Activated naive CD8-positive, alpha-beta T cell (primary cell): ENCODE measurements around the gene ROBO4.

ENCODE experiments used
- H3K27ac Mint-ChIP-seq: one replicate; pipeline ENCODE4 v1.8.0; 2021; ENCODE audit warnings: mixed read lengths
- H3K27me3 Mint-ChIP-seq: one replicate; pipeline ENCODE4 v1.8.0; 2021; ENCODE audit warnings: mixed read lengths
- H3K36me3 Mint-ChIP-seq: one replicate; pipeline ENCODE4 v1.8.0; 2021; ENCODE audit warnings: mixed read lengths
- H3K4me1 Mint-ChIP-seq: one replicate; pipeline ENCODE4 v1.8.0; 2021; ENCODE audit warnings: low read depth, mixed read lengths
- H3K4me3 Mint-ChIP-seq: one replicate; pipeline ENCODE4 v1.8.0; 2021; ENCODE audit warnings: mild to moderate bottlenecking, mixed read lengths
- H3K9me3 Mint-ChIP-seq: one replicate; pipeline ENCODE4 v1.8.0; 2021; ENCODE audit warnings: low read depth, mixed read lengths

The ROBO4 gene

DNA sequence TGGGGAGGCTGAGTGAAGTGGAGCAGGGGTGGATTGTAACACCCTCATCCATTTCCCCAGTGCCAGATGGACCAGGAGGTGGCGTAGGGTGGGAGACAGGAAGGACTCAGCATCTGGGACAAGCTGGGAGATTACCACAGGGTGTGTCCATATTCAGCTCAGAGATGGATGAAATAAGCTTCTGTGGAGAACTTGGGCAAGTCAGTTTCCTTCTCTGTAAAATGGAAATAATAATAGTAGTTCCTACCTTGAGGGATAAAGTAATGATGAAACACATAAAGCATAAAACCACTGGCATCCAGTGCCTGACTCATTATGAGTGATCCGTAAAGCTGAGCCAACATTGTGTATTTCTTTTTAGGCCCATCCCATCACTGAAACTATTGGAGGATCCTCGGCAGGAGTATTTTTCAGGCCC is 607 bp upstream of the ROBO4 start:
- Mint-ChIP-seq H3K4me1 (peaks cover 5% of the 10 kb centered on the region), H3K4me3 (no peak overlapping the region), H3K27ac (no peak overlapping the region), H3K9me3 (no peaks in the 10 kb centered on the region), H3K36me3 (no peaks in the 10 kb centered on the region), H3K27me3 (peaks cover 7% of the 10 kb centered on the region)

DNA sequence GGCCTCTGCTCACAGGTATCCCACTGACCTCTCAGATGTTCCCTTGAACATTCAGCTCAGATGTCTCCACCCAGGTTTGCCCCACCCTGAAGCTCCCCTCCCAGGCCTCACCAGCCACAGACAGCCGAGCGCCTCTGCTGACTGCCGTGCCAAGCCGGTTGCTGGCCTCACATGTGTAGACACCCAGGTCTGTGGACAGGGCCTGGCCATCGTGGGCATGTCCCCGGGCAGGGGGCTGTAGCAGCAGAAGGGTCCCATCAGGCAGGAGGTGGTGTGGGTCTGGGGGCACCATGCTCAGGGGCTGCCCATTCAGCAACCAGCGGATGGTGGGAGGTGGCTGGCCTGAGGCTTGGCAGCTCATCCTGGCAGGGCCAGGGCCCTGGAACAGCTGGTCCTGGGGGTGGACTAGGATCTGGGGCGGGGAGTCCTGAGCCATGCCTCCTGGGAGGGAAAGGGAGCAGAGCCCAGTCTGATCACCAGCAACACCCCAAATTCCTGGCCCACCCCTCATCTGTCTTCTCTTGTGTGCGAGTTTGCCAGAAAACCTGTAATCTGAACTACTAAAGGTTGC is 759 bp downstream of the ROBO4 start:
- Mint-ChIP-seq H3K27me3 (peaks cover 7% of the 10 kb centered on the region), H3K27ac (no peak overlapping the region), H3K4me3 (no peak overlapping the region), H3K36me3 (no peaks in the 10 kb centered on the region), H3K9me3 (no peaks in the 10 kb centered on the region), H3K4me1 (peaks cover 9% of the 10 kb centered on the region)

DNA sequence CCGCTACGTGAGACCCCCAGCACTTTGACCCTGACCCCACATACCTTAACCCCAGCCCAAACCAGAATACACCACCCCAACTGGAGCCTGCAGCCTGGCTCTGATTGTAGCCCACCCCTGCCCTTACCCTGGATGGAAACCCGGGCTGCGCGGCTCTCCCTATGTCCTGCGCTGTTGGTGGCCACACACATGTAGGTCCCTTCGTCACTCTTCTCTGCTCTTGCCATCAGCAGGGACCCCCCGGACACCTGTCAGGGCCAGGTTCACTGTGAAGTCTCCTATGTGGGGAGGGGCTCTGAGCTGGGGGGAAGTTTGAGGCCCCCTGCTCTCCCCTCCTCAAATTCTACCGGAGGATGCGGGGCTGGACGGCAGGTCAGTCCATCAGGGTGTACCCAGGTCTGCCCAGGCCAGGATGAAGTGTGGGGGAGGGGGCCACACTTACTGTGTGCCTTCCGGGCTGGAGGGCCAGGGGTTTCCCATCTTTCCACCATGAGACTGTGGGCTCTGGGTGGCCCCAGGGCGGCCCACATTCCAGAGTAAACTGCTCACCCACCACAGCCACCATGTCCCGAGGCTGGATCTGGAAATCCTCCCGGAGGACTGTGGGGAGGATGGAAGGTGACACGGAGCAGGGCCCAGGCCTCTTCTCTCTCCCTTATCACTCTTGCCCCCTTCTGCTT is 1.5 kb downstream of the ROBO4 start:
- no peaks in the 10 kb centered on the region for H3K36me3 Mint-ChIP-seq
- H3K27me3 Mint-ChIP-seq: peaks cover 5% of the 10 kb centered on the region
- H3K4me3 Mint-ChIP-seq: no peak overlapping the region
- H3K4me1 Mint-ChIP-seq: peaks cover 9% of the 10 kb centered on the region
- H3K27ac Mint-ChIP-seq: no peak overlapping the region
- H3K9me3 Mint-ChIP-seq: no peaks in the 10 kb centered on the region

DNA sequence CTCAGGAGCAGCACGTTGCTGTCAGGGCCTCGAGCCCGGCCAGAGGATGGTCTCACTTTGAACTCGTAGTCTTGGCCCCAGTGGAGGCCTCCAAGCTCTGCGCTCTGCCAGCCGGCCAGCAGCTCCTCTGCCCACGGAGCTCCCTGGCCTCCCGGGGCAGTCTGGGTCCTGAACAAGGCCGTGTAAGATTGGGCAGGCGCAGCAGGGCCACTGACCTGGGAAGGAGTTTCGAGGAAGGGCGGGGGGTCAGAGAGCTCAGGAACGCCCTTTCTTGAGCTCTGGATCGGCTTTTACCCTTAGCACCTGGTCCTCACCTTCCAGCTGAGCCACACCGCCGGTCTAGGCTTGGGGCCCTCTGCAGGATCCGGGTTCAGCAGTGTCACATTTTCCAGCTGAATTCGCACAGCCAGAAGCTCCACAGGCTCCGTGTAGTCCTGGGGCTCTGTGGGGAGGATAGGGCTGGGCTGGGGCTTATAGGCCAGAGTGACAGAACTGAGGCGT is 2.1 kb downstream of the ROBO4 start:
- Mint-ChIP-seq H3K9me3 (no peaks in the 10 kb centered on the region), H3K4me1 (peaks cover 9% of the 10 kb centered on the region), H3K36me3 (no peaks in the 10 kb centered on the region), H3K4me3 (no peak overlapping the region), H3K27ac (no peak overlapping the region), H3K27me3 (peaks cover 2% of the 10 kb centered on the region)

DNA sequence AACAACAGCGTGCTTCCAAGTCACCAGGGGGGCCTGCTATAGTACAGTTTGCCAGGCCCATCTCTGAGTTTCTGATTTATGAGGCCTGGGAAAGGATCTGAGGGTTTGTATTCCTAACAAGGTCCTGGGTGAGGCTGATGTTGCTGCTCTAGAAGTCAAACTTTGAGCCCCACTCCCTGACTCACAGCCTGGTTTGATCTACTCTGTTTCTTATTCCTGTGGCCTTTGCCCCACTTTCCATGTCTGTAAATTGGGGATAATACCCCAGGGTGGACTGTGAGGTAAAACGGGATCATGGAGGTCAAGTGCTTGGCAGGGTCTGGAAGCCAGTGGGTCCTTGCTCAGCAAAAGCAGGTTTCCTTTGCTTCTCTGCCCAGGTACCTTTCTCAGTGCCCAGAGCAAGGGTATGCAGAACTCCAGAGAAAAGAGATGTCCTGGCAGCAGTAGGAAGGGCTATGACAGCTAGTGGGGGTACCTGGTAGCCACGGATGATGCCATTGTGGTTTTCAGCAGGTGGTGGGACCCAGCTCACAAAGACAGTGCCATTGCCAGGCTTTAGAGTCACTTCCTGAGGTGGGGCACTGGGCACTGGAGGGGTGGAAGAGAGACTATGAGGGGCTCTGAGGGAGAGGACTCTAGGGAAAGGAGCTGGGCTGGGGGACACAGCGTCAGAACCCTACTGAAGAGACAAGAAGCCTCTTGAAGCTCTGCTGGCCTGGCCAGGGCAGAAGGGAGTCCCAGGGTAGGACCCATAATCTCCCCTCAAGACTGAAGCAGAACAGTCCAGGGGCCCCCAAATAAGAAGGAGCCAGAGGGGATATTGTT is 2.8 kb downstream of the ROBO4 start:
- no peak overlapping the region for H3K27ac Mint-ChIP-seq

DNA sequence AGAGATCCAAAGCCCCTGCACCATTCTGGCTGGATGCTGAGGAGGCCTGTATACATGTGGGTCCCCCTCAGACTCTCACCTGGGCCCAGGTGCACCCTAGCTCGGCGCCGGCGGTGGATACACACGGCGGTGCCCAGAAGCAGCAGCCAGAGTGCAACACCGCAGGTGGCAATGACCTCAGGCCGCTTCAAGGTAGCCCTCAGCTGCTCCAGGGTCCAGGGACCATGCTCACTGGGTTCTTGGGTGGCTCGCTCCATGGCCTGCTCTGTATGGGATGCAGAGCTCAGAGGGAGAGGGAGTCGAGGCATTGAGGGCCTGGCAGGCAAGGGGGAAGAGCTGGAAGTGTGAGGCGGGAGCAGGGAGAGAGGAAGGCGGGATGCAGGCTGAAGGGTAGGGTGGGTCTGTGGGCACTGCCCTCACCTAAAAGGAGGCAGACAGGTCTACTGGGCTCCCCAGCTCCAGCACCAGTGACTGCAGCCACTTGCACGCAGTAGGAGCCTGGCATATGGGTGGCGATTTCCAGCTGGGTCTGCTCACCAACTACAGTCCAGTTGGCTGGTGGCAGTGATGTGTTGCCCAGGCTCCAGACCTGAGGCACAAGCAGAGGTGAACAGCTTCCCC is 3.8 kb downstream of the ROBO4 start:
- Mint-ChIP-seq H3K36me3 (no peaks in the 10 kb centered on the region), H3K4me3 (no peak overlapping the region), H3K27me3 (no peaks in the 10 kb centered on the region), H3K4me1 (peaks cover 9% of the 10 kb centered on the region), H3K9me3 (no peaks in the 10 kb centered on the region), H3K27ac (no peak overlapping the region)

More for the DNA sequence above, 2.8 kb downstream of the ROBO4 start:
- no peak overlapping the region for H3K4me3 Mint-ChIP-seq
- no peaks in the 10 kb centered on the region for H3K36me3 Mint-ChIP-seq
- H3K27me3 Mint-ChIP-seq: peaks cover 2% of the 10 kb centered on the region
- H3K9me3 Mint-ChIP-seq: no peaks in the 10 kb centered on the region
- H3K4me1 Mint-ChIP-seq: peaks cover 9% of the 10 kb centered on the region

DNA sequence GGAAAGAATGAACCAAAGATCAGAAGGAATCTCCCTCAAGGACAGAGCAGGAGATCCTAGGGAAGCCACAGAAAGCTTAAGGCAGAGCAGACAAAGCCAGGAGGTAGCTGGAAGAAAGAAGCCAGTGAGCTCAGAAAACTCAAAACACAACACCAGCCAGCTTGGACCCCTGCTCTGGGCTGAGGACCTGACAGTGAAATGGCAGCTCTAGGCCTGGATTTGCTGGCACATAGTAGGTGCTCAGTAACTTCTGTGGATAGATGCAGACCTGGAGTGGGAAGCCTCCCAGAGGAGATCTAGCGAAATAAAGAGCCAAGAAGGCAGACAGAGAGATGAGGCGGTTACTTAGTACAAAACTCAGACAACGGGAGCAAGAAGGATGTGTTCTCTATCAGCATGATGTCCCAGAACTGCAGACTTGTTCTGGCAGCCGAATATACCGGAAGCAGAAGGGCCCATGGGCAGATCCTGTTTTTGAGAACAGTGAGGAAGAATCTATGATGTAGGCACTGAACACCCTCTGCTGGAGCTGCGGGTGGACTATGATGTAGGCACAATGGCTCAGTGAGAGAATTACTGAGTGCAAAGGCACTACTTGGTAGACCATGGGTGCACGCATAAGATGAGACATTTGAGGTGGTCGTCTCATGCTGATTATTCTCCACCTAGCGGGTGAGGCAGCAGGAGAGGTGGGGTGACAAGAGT is 4.8 kb downstream of the ROBO4 start:
- Mint-ChIP-seq H3K4me1 (peaks cover 7% of the 10 kb centered on the region), H3K36me3 (no peaks in the 10 kb centered on the region), H3K27me3 (peaks cover 2% of the 10 kb centered on the region), H3K9me3 (no peaks in the 10 kb centered on the region), H3K27ac (no peak overlapping the region), H3K4me3 (no peak overlapping the region)

DNA sequence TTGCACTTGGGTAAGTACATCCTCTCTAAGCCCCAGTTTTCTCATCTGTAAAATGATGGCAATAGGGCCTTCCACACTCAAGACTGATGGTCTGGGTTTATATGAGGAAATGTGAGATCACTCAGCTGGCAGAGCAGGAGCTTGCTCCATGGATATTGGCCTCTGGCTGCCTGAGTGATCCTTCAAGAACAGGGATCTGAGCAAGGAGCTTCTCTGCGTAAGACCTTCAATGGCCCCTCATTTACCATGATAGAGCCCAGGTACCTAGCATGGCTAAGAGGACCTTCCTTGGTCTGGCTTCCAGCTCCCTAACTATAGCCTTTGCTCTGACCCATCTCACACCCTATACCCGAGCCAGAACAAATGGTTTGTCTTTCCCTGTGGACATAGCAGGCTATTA is 5.5 kb downstream of the ROBO4 start:
- H3K36me3 Mint-ChIP-seq: no peaks in the 10 kb centered on the region
- H3K4me1 Mint-ChIP-seq: peaks cover 4% of the 10 kb centered on the region
- H3K27ac Mint-ChIP-seq: no peak overlapping the region
- no peaks in the 10 kb centered on the region for H3K9me3 Mint-ChIP-seq
- H3K27me3 Mint-ChIP-seq: peaks cover 2% of the 10 kb centered on the region
- no peak overlapping the region for H3K4me3 Mint-ChIP-seq

DNA sequence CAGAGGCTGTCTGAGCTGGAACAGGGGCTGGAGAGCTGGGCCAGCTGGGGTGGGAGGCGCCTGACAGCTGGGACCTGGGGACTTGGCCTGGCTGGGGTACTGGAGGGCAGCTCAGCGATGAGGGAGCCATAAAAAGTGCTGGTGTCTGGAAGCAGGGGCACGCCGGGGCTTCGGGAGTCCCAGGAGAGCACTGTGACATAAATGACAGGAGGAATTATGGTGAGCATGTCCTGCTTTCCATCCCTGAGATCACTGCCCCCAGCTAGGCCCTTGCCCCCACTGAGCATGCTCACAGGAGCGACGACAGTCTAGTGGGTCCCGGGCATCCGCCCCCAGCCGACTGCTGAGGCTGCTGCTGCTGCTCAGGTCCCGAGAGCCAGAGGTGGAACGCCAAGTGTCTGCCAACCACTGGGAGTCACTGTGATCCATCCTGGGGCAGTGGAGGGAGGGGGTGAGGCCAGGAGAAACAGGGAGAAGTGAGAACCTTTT is 6.2 kb downstream of the ROBO4 start:
- Mint-ChIP-seq H3K4me3 (no peak overlapping the region), H3K4me1 (peaks cover 4% of the 10 kb centered on the region), H3K9me3 (no peaks in the 10 kb centered on the region), H3K27me3 (peaks cover 2% of the 10 kb centered on the region), H3K36me3 (no peaks in the 10 kb centered on the region), H3K27ac (no peak overlapping the region)

DNA sequence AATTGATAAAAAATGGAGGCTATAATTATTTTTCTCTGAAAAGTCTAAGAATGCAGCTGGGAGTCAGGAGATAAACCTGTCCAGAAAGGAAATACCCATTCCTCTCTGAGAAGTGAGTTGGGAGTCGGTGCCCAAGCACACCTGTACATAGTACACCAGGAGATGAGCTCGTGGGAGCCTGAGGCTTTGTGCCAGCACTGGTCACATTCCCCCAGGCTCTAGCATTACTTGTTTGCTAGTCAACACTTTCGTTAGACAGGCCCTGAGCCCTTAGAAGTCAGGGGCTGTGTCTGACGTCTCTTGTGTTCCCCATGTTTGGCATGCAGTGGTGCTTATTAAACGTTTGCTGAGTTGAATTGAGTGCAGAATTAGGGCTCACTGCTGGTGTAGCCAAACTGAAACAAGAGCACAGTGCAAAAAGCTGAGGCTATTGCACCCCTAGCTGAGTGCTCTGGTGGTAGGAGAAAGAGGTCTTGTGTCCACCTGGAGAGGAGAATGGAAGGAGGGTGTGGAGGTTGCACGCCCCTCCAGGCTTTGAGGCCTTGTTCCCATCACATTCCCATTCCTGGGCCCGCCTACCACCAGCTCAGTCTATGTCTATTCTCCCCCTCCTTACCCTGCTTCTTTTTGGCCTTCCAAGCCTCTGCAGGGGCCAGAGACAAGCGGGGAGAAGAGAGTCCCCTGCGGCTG is 6.8 kb downstream of the ROBO4 start:
- Mint-ChIP-seq H3K36me3 (no peaks in the 10 kb centered on the region), H3K4me3 (no peak overlapping the region), H3K4me1 (peaks cover 4% of the 10 kb centered on the region), H3K9me3 (no peaks in the 10 kb centered on the region), H3K27me3 (peaks cover 5% of the 10 kb centered on the region), H3K27ac (no peak overlapping the region)

DNA sequence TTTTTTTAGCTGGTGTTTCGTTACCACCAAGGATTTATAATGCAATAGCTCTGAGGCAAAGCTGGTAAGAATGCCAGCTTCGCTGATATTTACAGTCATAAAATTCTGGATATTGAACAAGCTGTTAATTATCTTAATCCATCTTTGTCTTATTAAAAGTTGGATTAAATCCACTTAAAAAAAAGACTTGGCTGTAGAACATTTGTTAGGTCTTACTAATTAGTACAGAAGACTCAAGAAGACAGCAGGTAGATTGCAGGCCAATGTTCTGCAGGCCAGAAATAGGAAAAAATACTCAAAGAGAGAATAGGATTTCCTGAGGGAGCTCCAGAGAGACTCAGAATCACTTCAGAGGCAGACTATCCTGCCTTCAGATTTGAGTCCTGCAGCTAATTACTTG is 7.5 kb downstream of the ROBO4 start:
- peaks cover 4% of the 10 kb centered on the region for H3K4me1 Mint-ChIP-seq
- no peak overlapping the region for H3K27ac Mint-ChIP-seq
- no peak overlapping the region for H3K4me3 Mint-ChIP-seq
- no peaks in the 10 kb centered on the region for H3K36me3 Mint-ChIP-seq
- no peaks in the 10 kb centered on the region for H3K9me3 Mint-ChIP-seq
- peaks cover 5% of the 10 kb centered on the region for H3K27me3 Mint-ChIP-seq

DNA sequence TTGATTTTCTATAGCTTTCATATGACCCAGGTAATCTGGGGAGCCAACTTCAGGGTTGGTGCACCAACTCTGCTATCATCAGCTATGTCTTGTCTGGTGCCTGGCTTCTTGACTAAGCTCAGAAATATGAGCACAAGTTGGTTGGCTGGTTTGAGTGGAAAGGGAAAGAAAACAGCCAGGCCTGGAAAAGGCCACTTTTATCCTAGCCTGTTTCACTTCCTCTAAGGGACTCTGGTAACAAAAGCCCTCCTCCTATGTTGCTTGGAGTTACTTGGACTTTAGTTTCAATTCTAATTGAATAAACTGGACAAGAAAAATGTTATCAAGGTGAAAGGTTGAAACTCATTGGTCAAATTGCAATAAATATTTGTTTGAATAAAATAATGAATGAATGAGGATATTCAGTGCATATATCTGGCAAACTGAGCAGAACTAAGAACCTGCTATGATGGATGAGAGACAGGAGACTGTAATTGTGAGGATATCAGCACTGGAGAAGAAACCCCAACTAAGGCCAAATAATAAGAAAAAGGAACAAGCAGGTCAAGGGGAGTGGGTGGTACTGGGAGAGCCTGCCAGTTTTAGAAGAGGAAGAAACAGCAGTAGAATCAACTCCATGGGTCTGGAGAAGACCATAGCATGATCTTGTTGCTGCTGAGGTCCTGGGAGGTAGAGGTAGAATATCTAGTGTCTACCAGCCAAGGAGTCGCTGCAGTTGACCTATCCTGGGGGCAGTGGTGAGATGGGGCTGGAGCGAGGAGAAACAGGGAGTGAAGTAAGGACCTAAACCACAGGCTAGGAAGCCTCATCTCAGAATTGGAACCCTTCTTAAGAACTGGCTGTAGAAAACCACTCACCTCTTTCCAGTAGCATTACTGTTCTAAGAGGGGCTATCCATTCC is 8.2 kb downstream of the ROBO4 start:
- Mint-ChIP-seq H3K4me3 (no peak overlapping the region), H3K36me3 (no peaks in the 10 kb centered on the region), H3K4me1 (peaks cover 4% of the 10 kb centered on the region), H3K9me3 (no peaks in the 10 kb centered on the region), H3K27ac (no peak overlapping the region), H3K27me3 (peaks cover 5% of the 10 kb centered on the region)

DNA sequence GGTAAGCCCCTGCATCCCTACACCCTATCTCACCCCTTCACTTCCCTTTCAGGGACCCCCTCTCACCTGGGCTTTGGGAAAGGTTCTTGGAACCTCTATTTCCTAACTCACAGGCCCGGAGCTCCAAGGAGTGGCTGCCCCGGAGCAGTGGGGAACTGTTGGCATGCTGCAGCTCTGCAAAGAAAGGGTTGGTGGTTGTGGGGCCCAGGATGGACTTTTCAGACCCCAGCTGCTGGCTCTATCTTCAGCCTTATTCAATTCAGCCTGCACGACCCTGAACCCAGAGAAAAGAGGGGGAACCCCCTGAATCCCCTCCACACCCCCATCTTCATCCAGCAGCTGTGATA is 10.0 kb downstream of the ROBO4 start:
- peaks cover 5% of the 10 kb centered on the region for H3K27me3 Mint-ChIP-seq
- H3K36me3 Mint-ChIP-seq: no peaks in the 10 kb centered on the region
- H3K4me3 Mint-ChIP-seq: no peak overlapping the region
- H3K27ac Mint-ChIP-seq: no peak overlapping the region
- no peaks in the 10 kb centered on the region for H3K4me1 Mint-ChIP-seq
- H3K9me3 Mint-ChIP-seq: no peaks in the 10 kb centered on the region
